Fibroblast of skin of abdomen (primary cell): ENCODE results near the gene BTBD8.

ENCODE experiments used
- DNase-seq: peaks from one replicate; pipeline ENCODE4 v3.0.0-alpha.2; 2013

BTBD8 gene

GRCh38 chr1:92094090-92094489, 13.9 kb downstream of the BTBD8 start:
- DNase-seq, result no peak

- no peak for DNase-seq
Observed at GRCh38 chr1:92094595-92094994, 14.4 kb downstream of the BTBD8 start.

GRCh38 chr1:92095874-92096273, 15.7 kb downstream of the BTBD8 start:
- no peak for DNase-seq

GRCh38 chr1:92096317-92096716, 16.2 kb downstream of the BTBD8 start:
- DNase-seq, result no peak

- no peak for DNase-seq
Observed at GRCh38 chr1:92105546-92106081, 25.5 kb downstream of the BTBD8 start.

GRCh38 chr1:92108631-92109030, 28.5 kb downstream of the BTBD8 start:
- DNase-seq, result no peak

GRCh38 chr1:92117526-92117925, 37.4 kb downstream of the BTBD8 start:
- DNase-seq, result no peak

- no peak for DNase-seq
Observed at GRCh38 chr1:92118826-92119225, 38.7 kb downstream of the BTBD8 start.

GRCh38 chr1:92123868-92124267, 43.7 kb downstream of the BTBD8 start:
- no peak for DNase-seq

GRCh38 chr1:92125204-92125603, 45.1 kb downstream of the BTBD8 start:
- no peak for DNase-seq

GRCh38 chr1:92126088-92126487, 45.9 kb downstream of the BTBD8 start:
- DNase-seq, result no peak

GRCh38 chr1:92134331-92134730, 54.2 kb downstream of the BTBD8 start:
- DNase-seq, result no peak

GRCh38 chr1:92136341-92136740, 56.2 kb downstream of the BTBD8 start:
- no peak for DNase-seq

GRCh38 chr1:92154934-92155333, 74.8 kb downstream of the BTBD8 start:
- no peak for DNase-seq

GRCh38 chr1:92159593-92159992, 79.4 kb downstream of the BTBD8 start:
- DNase-seq, result no peak

GRCh38 chr1:92165389-92165788, 85.2 kb downstream of the BTBD8 start:
- no peak for DNase-seq

- no peak for DNase-seq
Observed at GRCh38 chr1:92167151-92167550, 87.0 kb downstream of the BTBD8 start.

- peak; percentile 5 for DNase-seq
Observed at GRCh38 chr1:92168657-92169056, 88.5 kb downstream of the BTBD8 start.

- DNase-seq, result no peak
Observed at GRCh38 chr1:92169214-92170005, 89.3 kb downstream of the BTBD8 start.

GRCh38 chr1:92184632-92185031, 104.5 kb downstream of the BTBD8 start:
- DNase-seq, result peak; percentile 80

GRCh38 chr1:92186081-92186480, 105.9 kb downstream of the BTBD8 start:
- peak; percentile 51 for DNase-seq

GRCh38 chr1:92188436-92189255, 108.5 kb downstream of the BTBD8 start:
- DNase-seq, result no peak

- DNase-seq, result no peak
Observed at GRCh38 chr1:92191726-92192125, 111.6 kb downstream of the BTBD8 start.

GRCh38 chr1:92192246-92192645, 112.1 kb downstream of the BTBD8 start:
- DNase-seq, result no peak
